Bronchial epithelial cell (primary cell): Measurements from ENCODE around the gene FAM124B. TPM values are rescaled to one million over a fixed set of nuclear protein-coding genes. Genes with fewer than 3 reads are reported as not detected.
"Not testable (repeated sequence)": the region's sequence is repeated elsewhere in the genome, so short reads cannot be mapped to it uniquely, and the experiment has no call there.

Experiments
- DNase-seq: peaks from one replicate; pipeline ENCODE4 v3.0.0-alpha.2; 2010; ENCODE audit warnings: low read depth
- FAIRE-seq: peaks from 2 replicates; lab custom pipeline; 2011; peaks lifted over from hg19 to GRCh38; lab: Jason Lieb, UNC
- H3K27me3 ChIP-seq: 2 replicates; pipeline ENCODE4 v1.5.1; 2011; ENCODE audit warnings: low read length; ENCODE audit not compliant: control insufficient read depth, insufficient read depth
- H3K36me3 ChIP-seq: 2 replicates; pipeline ENCODE4 v1.5.1; 2011; ENCODE audit warnings: low read length; ENCODE audit not compliant: control insufficient read depth, insufficient read depth
- H3K4me3 ChIP-seq: 2 replicates; pipeline ENCODE4 v1.5.1; 2011; ENCODE audit warnings: mild to moderate bottlenecking, low read depth, low read length, control low read depth
- total RNA-seq: library from RNA; depleted of rRNA; stranded (reverse); fragments of >200 nt; gene quantifications from 2 replicates; pipeline ENCODE4 v1.2.1, GENCODE V29; 2014
- TF ChIP-seq, protein P1 (sequence below): IDR thresholded peaks from 2 replicates; pipeline ENCODE4 v1.5.1; 2011; ENCODE audit warnings: mild to moderate bottlenecking, moderate library complexity, low read length, control low read depth, inconsistent platforms; ENCODE audit not compliant: insufficient read depth, severe bottlenecking

FAM124B gene
- total RNA-seq, 1 donor from 2014 or later, result not detected

DNA sequence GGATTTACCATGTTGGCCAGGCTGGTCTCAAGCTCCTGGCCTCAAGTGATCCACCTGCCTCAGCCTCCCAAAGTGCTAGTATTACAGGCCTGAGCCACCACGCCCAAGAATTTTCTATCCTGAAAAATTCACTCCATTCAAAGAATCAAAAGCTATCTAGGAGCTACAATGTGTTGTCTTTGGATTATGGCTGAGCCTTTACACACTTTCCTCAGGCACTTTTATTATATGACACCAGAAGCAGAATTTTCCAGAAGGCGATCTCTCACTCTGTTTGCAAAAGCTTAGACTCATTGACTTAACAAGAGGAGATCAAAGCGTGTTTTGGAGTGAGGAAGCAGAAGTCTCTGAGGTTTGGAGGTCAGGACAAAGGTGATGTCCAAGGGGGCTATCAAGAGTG lies 3.6 kb downstream of the FAM124B start:
- DNase-seq (no peak), FAIRE-seq (no peak)
- H3K4me3 ChIP-seq, result no peak overlapping the region
- TF ChIP-seq, protein P1, sequence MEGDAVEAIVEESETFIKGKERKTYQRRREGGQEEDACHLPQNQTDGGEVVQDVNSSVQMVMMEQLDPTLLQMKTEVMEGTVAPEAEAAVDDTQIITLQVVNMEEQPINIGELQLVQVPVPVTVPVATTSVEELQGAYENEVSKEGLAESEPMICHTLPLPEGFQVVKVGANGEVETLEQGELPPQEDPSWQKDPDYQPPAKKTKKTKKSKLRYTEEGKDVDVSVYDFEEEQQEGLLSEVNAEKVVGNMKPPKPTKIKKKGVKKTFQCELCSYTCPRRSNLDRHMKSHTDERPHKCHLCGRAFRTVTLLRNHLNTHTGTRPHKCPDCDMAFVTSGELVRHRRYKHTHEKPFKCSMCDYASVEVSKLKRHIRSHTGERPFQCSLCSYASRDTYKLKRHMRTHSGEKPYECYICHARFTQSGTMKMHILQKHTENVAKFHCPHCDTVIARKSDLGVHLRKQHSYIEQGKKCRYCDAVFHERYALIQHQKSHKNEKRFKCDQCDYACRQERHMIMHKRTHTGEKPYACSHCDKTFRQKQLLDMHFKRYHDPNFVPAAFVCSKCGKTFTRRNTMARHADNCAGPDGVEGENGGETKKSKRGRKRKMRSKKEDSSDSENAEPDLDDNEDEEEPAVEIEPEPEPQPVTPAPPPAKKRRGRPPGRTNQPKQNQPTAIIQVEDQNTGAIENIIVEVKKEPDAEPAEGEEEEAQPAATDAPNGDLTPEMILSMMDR, result no peak
- H3K27me3 ChIP-seq, result no peaks in the 10 kb centered on the region
- no peaks in the 10 kb centered on the region for H3K36me3 ChIP-seq

DNA sequence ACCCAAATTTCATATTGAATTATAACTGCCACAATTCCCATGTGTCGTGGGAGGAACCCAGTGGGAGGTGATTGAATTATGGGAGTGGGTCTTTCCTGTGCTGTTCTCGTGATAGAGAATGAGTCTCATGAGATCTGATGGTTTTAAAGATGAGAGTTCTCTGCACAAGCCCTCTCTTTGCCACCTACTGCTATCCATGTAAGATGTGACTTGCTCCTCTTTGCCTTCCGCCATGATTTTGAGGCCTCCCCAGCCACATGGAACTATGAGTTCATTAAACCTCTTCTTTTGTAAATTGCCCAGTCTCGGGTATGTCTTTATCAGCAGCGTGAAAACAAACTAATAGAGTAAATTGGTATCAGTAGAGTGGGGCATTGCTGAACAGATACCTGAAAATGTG lies 4.8 kb downstream of the FAM124B start:
- H3K4me3 ChIP-seq, DNase-seq, H3K36me3 ChIP-seq, H3K27me3 ChIP-seq, FAIRE-seq: not testable (repeated sequence)

DNA sequence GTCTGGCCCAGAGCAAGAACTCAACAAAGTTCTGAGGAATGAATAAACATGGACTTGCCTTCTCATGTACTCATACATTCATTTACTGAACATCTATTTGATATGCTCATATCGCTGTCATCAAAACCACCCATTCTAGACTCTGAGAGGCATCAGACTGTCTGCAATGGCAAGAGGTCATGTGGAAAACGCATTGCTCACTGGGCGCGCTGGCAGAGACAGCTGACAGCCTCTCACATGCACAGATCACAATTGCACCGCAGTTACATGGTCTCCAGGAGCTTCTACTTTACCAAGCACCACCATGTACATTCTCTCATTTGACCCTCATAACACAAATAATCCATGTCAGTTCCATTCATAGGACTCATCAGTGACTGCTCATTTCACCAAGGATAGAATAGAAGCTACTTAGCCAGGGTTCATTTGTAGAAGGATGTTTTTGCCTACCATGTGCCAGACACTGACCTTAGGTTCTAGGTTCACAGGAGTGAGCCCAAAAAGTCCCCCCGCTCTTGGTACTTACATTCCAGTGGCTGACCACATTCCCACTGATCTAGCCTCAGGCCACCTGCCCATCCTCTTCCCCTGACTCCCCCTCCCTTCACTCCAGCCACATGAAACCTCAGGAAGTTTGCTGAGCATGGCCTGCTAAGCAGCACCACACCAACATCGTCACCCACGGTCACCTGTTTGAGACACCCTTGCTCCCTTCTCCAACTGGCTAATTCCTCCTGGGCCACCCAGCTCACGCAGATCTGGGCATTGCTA lies 6.1 kb downstream of the FAM124B start:
- FAIRE-seq (no peak), DNase-seq (no peak)
- Histone ChIP-seq H3K27me3 (no peaks in the 10 kb centered on the region), H3K4me3 (no peak overlapping the region), H3K36me3 (no peaks in the 10 kb centered on the region)
- TF ChIP-seq, protein P1, result no peak

DNA sequence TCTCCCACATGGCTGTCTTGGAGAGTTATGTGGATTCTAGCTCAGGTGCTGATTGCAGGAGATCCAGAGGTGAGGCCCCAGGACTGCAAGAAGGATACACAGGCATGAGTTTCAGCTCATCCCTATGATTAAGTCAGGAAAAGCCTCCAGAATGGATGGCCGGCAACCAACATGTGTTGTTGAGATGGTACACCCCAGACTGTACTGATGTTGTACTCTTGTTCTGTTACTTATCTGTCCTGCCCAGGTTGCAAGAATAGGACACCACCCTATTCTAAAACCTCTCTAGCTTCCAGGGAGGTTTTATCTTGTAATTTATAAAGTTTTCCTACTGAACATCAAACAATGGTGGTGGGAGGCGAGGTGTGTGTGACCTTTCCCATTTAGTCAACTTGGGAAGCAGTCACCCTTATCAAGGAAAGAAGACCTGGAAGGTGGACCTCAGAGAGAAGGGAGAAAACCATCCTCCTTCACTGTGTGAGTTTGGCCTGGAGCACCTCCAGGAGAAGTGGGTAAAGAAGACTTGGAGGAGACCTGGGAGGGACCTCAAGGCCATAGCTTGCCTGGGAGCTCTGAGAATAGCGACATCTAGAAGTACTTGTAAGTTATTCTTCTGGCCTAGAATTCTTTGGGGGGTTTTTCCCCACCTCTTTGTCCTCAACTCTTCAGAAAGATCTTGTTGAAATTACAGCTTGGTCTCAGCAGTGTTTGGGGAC lies 8.6 kb downstream of the FAM124B start:
- FAIRE-seq (no peak), DNase-seq (no peak)
- no peaks in the 10 kb centered on the region for H3K27me3 ChIP-seq
- no peak overlapping the region for H3K4me3 ChIP-seq
- TF ChIP-seq, protein P1, result no peak
- no peaks in the 10 kb centered on the region for H3K36me3 ChIP-seq

DNA sequence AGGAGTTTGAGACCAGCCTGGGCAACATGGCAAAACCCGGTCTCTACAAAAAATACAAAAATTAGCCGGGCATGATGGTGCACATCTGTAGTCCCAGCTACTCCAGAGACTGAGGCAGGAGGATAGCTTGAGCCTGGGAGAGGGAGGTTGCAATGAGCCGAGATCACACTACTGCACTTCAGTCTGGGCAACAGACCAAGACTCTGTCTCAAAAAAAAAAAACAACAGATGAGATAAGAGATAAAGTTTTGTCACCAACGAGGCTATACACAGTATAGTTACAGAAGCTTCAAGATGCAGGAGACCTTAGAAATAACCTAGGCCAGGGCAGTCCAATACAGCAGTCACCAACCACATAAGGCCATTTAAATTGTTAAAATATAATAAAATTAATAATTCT lies 9.4 kb downstream of the FAM124B start:
- TF ChIP-seq, protein P1, result no peak
- no peak for DNase-seq
- no peak overlapping the region for H3K4me3 ChIP-seq
- FAIRE-seq, result no peak
- H3K27me3 ChIP-seq, result no peaks in the 10 kb centered on the region
- no peaks in the 10 kb centered on the region for H3K36me3 ChIP-seq

DNA sequence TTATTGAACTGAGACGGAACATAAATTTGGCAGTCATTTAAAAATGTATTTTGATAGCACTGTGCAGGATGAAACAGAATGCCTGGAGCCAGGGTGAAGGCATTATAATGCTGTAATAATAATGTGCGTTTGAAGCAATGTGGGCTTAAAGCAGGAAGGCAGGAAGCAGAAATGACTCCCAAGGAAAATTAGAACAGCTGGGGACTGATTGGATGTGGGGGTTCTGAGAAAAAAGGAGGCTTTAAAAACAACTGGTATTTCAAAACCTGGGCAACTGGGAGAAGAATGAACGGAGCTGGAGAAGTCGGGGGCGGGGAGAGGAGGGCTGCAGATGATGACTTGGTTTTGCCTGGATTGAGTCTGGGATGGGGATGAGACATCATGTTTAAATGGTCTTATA lies 12.6 kb downstream of the FAM124B start:
- Histone ChIP-seq H3K27me3 (no peaks in the 10 kb centered on the region), H3K4me3 (no peak overlapping the region), H3K36me3 (no peaks in the 10 kb centered on the region)
- FAIRE-seq (no peak), DNase-seq (no peak)
- TF ChIP-seq, protein P1, result no peak
